Ecto neural progenitor cell (in vitro differentiated cells): ENCODE measurements around the gene RARRES1.

ENCODE experiments used
- DNase-seq: peaks from one replicate; pipeline ENCODE4 v3.0.0-alpha.2; 2018; ENCODE audit warnings: low spot score

The RARRES1 gene

GRCh38 chr3:158685159-158685558 is 47.1 kb downstream of the RARRES1 start:
- no peak for DNase-seq

DNA sequence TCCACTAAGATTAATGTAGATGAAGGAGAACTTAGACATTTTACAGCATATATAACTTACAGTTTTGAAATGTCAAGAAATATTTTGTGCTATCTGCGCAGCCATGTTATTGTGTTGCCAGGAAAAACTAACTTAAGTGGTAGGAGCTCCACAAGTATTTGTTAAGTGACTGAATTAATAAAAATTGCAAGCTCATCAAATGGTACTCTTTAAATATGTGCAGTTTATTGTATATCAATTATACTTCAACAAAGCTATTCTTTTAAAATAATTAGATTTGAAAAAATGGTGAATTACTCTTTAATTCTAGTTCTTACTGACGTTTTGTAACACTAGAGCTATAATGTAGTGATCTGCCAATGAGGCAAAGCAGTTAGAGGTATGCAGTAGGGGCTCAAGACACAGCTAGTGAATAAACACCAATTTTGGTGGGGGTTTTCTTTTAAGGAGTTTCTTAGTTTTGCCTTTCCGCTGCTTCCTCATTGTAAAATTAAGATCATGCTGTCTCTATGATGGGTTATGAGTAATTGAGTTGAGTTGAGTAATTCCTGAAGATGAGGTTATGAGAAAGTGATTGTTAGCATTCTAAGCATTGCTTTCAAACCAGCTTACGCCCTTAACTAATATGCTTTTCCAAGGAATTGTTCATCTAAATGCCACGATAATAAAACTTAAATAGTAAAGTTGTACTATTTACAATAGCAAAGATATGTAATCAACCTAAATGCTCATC is 48.9 kb downstream of the RARRES1 start:
- no peak for DNase-seq

GRCh38 chr3:158680861-158681260 is 51.4 kb downstream of the RARRES1 start:
- no peak for DNase-seq

DNA sequence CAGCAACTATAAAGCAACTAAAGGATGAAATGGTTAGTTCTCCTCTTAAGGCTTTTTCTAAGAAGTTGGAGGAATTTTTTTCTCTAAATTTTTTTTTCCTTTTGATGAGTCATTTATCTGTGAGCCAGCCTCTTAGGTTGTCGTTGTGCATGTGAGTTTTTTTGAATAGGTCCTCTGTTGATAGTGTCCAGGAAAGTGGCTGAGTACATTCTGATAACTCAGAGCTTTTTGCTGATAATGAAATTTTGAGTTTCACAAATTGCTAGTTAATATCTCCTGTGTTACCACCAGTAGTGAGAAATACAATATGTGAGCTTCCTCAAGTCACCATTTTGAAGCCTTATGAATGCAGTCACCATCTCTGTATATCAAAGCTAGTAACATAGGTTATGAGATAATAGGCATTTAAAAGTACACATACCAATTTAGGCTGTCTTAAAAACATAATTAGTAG is 52.7 kb downstream of the RARRES1 start:
- DNase-seq = no peak

DNA sequence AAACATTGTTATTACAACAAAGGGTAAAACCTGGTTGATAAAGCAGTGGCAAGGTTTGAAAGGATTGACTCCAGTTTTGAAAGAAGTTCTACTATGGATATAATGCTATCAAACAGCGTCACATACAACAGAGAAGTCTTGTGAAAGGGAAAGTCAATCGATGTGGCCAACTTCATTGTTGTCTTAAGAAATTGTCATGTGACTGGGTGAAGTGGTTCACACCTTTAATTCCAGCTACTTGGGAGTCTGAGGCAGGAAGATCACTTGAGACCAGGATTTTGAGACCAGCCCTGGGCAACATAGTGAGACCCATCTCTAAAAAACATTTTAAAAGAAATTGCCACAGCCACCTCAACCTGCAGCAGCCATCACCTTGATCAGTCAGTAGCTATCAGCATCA is 53.6 kb downstream of the RARRES1 start:
- no peak for DNase-seq

DNA sequence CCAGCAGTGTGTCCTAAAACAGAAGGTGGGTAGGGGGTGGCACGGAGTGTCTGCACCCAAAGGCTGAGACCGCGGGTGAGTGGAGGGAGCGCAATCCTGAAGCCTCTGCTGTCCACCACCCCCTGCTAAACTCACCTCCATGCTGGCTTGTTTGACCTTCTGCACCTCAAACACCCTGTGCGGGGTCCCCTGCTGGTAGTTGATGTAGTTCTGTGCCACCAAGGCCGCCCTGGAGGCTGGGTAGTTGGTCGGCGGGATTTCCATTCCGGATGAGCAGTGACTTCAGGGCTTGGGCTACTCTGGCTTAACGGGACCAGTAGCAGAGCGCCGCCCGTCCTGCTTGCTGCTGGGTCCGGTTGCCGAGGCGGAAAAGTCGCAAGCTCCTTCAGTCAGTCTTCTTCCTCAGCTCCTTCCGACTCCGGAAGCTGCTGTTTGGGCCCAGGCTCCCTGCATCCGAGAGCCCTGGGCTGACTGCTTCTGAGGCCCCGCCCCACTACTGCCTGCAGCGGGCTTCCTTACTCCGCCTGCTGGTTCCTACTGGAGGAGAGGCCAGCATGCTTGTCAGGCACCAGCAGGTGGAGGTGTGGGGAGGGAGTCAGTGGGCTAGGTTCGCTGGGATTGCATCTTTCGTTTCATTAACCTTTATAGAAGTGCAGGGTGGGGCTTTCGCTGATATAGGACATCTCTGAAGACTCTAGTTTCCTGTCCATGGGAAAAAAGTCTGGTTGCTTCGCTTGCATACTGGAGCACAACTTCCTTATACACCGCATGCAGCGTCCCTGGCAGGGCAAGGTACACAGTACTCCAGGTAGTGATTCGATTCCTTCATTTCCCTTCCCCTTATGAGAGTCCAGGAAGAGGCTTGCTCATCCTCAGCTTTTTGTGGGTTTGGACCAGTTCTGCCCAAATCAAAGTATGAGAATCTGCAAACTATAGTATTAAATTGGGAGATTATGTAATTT is 59.8 kb downstream of the RARRES1 start, which contains the start of gene LXN:
Gene LXN (minus strand): TSS at position 434 of the 962 bp plus-strand sequence. CDS start 170 bp downstream, at position 264.
- peak; percentile 91 for DNase-seq

DNA sequence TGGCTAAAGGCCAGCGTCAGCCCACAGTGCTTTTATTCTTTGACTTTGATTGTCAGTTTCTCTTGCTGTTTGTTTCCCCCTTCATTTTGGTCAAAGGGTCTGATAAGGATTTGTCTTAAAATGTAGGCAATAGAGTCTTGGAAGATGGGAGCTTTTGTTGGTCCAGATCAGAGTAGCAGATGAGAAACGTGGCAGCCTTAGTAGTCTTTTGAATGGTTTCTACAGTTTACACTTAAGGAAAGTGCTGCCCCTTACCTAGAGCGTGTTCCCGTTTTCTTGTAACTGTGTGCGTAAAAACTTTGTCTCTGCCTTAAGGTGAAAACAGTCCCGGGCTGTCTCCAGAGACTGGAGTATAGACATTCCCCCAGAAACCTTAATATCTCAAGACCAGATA is 60.4 kb downstream of the RARRES1 start:
- no peak for DNase-seq

GRCh38 chr3:158668506-158668905 is 63.8 kb downstream of the RARRES1 start:
- no peak for DNase-seq

DNA sequence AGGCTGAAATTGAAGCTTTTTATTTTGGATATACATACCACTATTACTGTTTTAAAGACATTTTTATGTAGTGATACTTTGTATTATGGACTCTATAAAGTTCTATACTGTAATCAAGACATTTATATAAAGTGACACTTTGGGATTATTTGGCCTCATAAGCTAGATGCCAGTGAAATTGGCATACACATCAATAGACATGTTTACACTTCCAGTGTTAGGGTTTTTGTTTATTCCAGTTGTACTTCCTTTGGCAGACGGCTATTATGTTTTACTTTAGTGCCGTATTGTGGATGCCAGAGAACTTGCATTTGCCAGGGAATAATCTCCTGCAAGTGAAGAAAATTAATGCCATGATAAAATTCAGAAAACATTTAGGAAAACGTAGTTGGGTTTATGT is 65.8 kb downstream of the RARRES1 start:
- no peak for DNase-seq

GRCh38 chr3:158663832-158664231 is 68.4 kb downstream of the RARRES1 start:
- DNase-seq = no peak

DNA sequence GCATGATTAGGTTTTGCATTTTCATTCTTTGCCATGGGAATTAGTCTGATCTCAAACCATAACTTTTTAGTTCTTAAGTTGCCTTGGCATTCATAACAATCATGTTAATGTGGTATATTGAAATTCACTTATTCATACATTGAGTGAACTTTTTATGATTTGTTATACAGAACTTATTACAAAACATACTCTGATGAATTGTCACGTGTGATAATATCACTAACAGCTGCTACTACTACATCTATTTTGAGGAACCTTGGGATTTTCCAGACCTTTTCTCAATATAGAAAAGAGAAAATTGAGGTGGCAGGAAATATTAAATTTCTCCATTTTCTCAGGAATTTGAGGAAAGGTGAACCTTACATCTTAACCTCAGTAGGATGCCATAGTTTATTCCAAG is 69.0 kb downstream of the RARRES1 start:
- no peak for DNase-seq

DNA sequence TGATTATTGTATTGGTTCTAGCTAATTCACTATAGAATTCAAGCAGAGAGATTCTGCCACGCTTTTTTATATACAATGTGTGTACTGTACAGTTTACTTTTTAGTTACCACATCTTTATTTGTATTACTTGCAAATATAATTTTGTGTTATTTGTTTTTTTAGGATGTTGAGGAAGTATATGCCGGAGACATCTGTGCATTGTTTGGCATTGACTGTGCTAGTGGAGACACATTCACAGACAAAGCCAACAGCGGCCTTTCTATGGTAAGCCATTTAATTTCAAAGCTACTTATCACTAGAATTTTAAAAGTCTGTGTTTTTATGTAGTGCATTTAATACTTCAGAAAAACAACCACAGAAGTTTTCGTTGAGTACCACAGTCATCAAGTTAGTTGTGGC is 71.5 kb downstream of the RARRES1 start:
- DNase-seq = no peak

- peak; percentile 48 for DNase-seq
Observed at GRCh38 chr3:158659454-158660237, 72.6 kb downstream of the RARRES1 start.

- no peak for DNase-seq
Observed at GRCh38 chr3:158658889-158659288, 73.4 kb downstream of the RARRES1 start.

DNA sequence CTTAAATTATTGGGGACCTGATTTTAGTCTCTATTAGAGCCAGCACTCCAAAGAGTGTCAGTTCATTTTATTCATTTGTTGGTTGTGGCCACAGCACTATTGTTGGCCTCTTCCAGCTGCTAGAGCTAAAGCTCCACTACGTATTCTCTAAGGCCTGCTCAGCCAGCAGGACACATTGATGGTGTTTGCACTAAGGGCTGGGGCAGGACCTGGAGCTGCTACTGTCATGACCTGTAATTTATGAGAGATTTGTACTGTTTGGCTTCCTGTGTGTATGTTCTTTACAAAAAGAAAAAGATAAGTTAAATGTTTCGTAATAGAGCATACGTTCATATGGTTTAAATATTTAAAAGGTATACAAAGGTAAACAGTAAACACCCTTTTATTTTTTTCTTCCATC is 79.8 kb downstream of the RARRES1 start:
- DNase-seq = no peak

- no peak for DNase-seq
Observed at GRCh38 chr3:158651192-158651591, 81.1 kb downstream of the RARRES1 start.

DNA sequence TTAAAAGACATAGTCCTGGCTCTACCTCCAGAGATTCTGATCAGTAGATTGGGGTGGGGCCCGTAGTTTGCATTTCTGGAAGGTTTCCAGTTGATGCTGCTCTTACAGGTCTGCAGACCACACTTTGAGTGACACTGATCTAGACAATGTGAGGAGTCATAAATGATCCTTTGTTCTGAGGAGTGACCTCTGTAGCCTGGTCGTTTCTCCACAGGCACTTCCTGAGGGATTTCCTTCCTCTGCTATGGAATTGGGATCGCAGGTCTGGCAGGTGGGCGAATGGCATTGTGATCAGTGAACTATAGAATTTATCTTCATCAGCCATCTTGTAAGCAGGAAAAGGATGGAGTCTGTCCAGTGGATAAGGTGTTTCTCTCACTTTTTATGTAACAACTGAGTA is 82.5 kb downstream of the RARRES1 start:
- DNase-seq = no peak
